Myocyte (in vitro differentiated cells): ENCODE results near the gene PICK1. TPM values are rescaled to one million over a fixed set of nuclear protein-coding genes. Genes with fewer than 3 reads are reported as not detected.

Experiments used
- DNase-seq: peaks from one replicate; pipeline ENCODE4 v3.0.0-alpha.2; 2012; ENCODE audit warnings: low read depth
- polyA plus RNA-seq: library from polyadenylated mRNA; unstranded; fragments of >200 nt; gene quantifications from one replicate; pipeline ENCODE4 v1.2.1, GENCODE V29; 2012; ENCODE audit warnings: missing spikeins
- total RNA-seq: library from RNA; depleted of rRNA; stranded (reverse); fragments of >200 nt; gene quantifications from 2 replicates; pipeline ENCODE4 v1.2.3, GENCODE V29; 2014

The PICK1 gene
- 6.3 and 8.7 TPM in 2 replicates for total RNA-seq
- polyA plus RNA-seq, result 6.0 TPM

DNA sequence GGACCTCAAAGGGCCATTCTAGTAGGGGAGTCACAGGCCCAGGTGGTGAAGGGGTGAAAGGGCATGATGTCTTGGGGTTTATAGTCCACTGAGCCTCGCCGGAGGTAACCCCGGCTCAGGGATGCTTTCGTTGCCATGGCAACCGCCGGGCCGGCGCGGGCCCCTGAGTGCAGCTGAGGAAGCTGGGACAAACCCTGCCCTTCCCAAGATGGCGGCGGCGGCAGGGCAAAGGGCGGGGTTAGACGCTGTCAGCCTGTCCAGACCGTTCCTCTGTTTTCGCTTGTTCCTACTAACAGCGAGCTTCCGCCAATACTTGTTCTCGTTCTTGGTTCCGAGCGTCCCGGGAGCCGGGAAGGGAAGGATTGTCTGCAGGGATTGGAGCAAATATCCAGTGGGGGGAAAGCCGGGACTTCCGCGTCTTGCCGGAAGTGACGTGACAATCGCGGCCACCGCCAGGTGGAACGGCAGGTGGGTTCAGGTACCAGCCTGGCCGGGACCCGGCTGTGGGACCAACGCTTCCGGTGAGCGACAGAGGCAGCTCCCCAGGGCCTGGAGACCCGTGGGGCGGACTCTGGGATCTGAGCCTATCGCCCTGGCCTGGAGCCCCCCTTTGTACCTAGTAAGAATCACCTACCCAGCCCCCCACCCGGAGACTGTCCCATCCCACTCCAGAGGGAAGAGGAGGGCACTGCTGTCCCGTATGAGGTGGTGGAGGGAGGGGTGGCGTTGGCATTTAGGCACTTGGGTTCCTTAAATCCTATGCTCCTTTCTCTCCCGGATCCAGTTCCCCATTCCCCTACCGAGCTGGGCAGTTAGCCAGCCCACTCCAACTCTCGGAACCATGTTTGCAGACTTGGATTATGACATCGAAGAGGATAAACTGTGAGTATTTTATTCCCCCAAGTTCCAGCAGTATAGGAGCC lies at the start of gene PICK1:
Gene PICK1 (plus strand): TSS at position 436 of the 923 bp plus-strand sequence. CDS start 406 bp downstream, at position 842.
- DNase-seq, result peak; percentile 78

- no peak for DNase-seq
Observed at GRCh38 chr22:38009000-38009806, 48.0 kb upstream of the PICK1 start.

GRCh38 chr22:38012604-38013072 lies 44.6 kb upstream of the PICK1 start:
- peak; percentile 73 for DNase-seq

- no peak for DNase-seq
Observed at GRCh38 chr22:38014083-38014482, 43.1 kb upstream of the PICK1 start.

DNA sequence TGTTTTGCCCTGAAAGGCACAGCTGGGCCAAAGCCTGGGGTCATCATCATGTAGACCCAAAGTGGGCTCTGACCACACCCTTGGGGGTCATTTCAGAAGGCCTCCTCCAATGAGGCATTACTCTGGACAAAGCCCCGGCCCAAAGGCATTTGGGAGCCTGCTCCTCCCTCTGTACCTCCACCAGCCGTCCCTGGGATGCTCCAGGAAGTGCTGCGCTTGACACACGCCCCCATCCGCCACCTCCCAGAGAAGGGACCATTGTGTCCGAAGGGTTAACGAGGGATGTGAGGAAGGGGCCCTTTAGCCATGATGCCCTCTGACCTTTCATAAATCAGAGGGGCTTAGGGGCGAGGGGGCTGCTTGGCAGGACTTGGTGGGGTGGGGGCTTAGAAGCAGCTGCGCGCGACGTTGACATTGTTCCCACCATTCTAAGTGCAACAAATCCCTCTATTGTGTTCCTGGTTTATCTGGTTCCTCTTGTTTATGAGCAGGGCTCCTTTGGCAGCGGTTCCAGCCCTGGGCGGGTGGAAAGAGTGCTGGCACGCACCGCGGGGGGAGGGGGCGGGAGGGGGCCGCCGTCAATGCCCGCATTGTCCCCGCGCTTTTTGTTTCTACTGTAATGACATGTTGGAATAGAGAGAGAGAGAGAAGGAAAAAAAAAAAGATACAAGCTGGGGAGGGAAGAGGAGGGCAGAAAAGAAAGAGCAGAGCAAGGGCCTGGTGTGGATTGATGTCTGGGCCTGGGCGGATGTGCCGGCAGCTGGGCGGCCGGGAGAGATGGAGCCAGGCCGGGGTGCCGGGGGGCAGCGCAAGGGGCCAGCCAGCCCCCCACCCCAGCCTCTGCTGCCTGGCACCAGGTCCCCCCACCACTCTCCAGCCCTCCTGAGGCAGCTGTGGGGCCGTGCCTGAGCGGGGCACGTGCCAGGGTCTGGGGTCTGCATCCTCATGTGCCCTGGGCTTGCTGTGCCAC lies 40.7 kb upstream of the PICK1 start:
- DNase-seq, result no peak

GRCh38 chr22:38017272-38017920 lies 39.8 kb upstream of the PICK1 start:
- no peak for DNase-seq

- DNase-seq, result no peak
Observed at GRCh38 chr22:38017939-38018885, 39.0 kb upstream of the PICK1 start.

GRCh38 chr22:38018938-38019827 lies 38.0 kb upstream of the PICK1 start:
- DNase-seq, result no peak

DNA sequence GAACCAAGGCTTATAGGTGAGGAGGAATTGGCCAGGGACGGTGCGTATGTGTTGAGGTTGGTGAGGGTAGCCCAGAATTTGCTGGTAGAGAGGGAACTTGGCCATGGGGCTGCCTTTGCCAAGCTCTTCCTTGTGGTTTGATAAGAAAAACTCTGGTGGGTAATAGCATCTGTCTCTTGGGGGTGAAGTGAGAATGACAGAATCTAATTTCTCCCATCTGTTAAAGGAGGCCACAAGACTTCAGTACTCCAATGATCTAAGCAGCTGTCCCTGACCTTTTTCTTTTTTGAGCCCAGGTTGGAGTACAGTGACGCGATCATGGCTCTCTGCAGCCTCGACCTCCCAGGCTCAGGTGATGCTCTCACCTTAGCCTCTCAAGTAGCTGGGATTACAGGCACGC lies 36.0 kb upstream of the PICK1 start:
- peak; percentile 86 for DNase-seq

DNA sequence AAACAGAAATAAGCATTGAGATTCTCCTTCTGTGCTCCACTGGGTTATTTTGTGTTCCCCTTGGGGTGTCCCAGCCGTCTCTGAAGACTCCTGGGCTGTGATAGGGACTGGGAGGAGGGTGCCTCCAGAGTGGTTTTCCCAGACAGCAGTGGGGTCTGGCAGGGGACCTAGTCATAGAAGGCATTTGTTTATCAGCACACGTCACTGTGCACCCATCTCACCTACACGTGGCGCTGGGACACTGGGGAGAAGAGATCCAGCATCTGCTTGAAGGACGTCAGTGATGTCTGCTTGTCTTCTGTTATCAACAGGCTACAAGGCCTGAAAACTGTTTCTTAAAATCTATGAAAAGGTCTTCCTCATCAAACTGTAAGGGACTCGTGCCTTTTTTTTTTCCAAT lies 34.2 kb upstream of the PICK1 start:
- no peak for DNase-seq

DNA sequence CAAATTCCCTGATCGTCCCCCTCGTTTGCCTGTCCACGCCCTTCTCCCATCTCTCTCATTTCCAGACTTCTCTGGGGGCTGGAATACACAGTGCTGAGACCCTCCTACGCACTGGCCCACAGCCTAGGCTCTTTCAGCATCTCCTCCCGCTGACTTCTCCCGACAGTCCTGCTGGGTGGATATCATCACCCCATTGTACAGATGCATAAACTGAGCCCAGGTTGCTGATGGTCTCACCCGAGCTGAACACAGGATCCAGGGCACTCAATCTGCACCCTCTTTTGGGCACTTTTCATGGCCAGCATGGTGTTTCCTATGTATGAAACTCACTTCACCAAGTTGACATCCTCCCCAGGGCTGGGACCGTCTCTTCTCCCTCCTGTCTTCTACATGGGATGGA lies 31.7 kb upstream of the PICK1 start:
- no peak for DNase-seq

GRCh38 chr22:38026130-38027111 lies 30.8 kb upstream of the PICK1 start:
- no peak for DNase-seq

DNA sequence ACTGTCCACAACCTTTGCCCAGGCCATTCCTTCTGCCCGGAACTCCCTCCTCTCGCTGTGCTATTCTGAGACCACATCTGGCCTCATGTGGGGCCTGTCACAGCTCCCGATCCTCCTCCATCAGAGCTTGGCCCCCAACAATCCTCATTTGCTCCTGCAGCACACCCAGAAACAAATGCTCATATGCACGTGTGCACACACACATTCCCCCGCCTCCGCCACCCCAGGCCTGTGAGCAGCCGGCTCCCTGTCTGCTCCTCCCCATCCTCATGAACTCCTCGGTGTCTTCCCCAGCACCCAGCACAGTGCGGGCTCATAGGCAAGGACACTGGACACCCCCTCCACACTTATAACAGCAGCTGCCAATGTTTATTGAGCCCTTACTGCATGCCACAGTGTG lies 29.7 kb upstream of the PICK1 start:
- no peak for DNase-seq

GRCh38 chr22:38028344-38029130 lies 28.7 kb upstream of the PICK1 start:
- DNase-seq, result no peak

GRCh38 chr22:38029370-38029769 lies 27.8 kb upstream of the PICK1 start:
- no peak for DNase-seq

DNA sequence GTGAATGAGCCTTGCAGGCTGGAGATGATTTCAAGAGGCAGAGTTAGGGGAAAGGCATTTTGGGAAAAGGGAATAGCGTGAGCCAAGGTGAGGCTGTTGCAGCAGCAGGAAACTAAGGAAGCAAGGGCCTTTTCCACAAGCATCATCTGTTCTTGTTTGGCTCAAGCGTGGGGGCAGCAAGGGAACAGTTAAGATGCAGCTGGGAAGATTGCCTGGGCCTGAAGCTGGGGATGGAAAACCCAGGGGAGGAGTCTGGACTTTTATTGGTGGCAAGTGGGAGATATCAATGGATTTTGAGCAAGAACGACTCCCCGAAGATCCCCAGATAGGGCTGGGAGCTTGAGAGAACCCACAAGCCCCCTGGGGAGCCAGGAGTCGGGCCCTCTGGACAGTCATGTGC lies 27.3 kb upstream of the PICK1 start:
- no peak for DNase-seq
